ENCODE results near the gene MT1X.

Gene MT1X

DNA sequence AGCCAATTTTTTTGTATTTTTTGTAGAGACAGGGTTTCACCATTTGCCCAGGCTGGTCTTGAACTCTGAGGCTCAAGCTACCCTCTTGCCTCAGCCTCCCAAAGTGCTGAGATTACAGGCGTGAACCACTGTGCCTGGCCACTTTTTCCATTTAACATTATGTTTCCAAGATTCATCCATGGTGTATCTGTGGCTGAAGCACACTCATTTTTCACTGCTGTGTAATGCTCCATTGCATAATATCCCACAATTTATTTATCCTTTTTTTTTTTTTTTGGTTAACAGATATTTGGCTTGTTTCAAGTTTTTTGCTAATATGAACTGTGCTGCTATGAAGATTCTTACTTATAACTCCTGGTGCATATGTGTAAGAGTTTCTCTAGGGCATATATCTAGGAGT lies 45.8 kb downstream of the MT1X start:
- no peak for DNase-seq (ENCODE audit: low spot score)
- Histone ChIP-seq H3K27ac (no peak overlapping the region), H3K4me3 (no peak overlapping the region)
- TF ChIP-seq, protein P1, sequence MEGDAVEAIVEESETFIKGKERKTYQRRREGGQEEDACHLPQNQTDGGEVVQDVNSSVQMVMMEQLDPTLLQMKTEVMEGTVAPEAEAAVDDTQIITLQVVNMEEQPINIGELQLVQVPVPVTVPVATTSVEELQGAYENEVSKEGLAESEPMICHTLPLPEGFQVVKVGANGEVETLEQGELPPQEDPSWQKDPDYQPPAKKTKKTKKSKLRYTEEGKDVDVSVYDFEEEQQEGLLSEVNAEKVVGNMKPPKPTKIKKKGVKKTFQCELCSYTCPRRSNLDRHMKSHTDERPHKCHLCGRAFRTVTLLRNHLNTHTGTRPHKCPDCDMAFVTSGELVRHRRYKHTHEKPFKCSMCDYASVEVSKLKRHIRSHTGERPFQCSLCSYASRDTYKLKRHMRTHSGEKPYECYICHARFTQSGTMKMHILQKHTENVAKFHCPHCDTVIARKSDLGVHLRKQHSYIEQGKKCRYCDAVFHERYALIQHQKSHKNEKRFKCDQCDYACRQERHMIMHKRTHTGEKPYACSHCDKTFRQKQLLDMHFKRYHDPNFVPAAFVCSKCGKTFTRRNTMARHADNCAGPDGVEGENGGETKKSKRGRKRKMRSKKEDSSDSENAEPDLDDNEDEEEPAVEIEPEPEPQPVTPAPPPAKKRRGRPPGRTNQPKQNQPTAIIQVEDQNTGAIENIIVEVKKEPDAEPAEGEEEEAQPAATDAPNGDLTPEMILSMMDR (IDR thresholded peaks at IDR 0.05), result no peak

DNA sequence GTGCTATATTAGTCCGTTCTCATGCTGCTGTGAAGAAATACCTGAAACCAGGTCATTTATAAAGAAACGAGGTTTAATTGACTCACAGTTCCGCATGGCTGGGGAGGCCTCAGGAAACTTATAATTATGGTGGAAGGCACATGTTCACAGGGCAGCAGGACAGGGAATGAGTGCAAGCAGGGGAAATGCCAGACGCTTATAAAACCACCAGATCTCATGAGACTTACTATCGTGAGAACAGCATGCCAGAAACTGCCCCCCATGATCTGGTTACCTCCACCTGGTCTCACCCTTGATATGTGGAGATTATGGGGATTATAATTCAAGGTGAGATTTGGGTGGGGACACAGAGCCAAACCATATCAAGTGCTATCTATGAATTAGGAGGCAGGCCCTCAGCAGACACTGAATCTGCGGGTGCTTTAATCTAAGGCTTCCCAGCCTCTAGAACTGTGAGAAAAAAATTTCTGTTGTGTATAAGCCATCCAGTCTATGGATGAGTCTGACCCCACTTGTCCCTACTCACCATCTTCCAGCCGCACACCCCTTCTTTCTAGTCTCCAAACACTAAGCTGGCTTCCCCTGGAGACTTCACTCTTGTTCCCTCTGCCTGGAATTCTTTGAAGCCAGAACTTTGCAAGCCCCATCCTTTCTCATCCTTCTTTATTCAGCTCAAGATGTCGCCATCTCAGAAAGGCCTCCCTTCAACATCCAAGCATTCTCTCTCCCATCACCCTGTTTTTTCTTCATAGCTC lies 46.9 kb downstream of the MT1X start:
- Histone ChIP-seq H3K27ac (peak overlapping the region; percentile 74 to 82), H3K4me3 (peak overlapping the region; percentile 87)
- DNase-seq (ENCODE audit: low spot score), result no peak
- TF ChIP-seq, protein P1 (IDR thresholded peaks at IDR 0.05), result no peak

DNA sequence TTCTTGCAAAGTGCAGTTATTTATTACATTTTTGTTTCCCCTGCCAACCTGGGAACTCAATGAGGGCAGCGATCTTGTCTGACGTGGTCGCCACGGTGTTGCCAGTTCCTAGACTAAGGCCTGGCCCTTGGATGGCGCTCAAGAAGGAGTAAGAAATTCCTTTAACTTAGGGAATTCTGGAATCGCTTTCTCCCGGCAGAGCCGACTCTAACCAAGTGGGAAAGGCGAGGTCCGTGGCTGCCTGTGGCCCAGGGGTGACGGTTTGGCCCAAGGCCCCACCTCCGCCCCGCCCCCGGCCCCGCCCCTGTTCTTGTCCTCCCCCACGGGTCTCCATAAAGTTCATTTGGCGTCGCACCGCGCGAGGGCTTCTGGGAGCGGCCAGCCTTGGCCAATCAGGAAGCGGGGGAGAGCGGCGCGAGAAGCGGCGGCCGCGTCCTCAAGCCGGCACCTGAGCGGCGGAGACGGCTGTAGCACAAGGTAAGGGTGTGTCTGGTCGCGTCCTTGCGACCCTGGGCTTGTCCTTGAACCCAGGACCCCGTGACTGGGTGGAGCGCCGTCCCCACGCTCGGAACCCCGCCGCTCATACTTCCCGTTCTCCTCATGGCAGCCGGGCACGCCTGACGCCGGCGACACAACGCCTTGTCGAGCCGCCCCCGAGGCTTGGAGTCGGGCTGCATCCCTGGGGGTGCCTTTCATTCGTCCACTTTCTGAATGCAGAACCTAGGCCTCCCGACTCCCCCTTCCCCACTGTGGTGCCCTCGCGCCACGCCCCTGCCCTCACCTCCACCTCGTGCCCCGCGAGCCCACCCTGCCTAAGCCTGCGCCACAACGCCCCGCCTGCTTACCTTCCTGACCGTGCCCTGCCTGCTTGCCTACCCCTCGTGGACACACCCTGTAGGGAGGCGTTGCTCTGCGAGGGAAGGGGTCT lies 47.7 kb downstream of the MT1X start, which contains the start of gene NUP93:
Gene NUP93, plus strand, starts transcription at position 395 of the 928 bp plus-strand sequence. CDS start 18,119 bp downstream, outside the sequence.
- TF ChIP-seq, protein P1 (IDR thresholded peaks at IDR 0.05), result no peak
- peak within 1 kb of the TSS; percentile 87 for H3K4me3 ChIP-seq
- peak within 1 kb of the TSS; percentile 74 to 82 for H3K27ac ChIP-seq
- DNase-seq (ENCODE audit: low spot score), result peak; percentile 95

DNA sequence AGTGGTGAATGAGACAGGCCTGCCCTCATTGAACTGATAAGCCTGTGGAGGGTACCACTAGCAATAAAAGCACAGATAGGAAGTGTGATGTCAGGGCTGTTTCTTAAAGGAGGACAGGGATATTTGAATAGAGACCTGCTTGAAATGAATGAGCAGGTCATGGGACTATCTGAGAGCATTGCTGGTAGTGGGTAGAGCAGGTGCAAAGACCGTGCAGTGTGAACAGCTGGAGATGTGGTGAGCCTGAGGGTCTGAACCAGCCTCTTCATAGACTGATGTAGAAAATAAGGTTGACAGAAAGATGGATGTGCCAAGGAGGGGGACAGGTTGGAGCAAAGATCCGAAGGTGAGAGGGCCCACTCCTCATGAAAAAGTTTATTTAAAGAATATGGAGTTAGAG lies 50.1 kb downstream of the MT1X start:
- TF ChIP-seq, protein P1 (IDR thresholded peaks at IDR 0.05), result no peak
- H3K27ac ChIP-seq, result no peak overlapping the region
- DNase-seq (ENCODE audit: low spot score), result no peak
- no peak overlapping the region for H3K4me3 ChIP-seq

DNA sequence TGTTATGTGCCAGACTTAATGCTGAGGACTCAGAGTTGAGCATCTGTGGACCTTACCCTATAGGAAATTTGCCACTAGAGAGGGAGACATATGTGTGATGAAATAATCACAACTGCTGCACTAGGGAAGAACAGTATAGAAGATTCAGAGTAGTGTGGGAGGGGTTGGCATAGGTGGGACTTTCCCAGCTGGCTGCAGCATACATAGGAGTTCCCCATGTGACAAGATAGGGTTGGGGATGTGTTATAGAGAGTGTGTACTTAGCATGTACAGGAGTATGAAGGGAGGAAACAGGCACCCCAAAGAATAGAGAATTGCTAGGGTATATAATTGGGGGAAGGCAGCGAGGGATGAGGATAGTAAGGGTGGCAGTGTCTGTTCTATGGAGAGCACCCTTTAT lies 50.6 kb downstream of the MT1X start:
- H3K4me3 ChIP-seq, result no peak overlapping the region
- TF ChIP-seq, protein P1 (IDR thresholded peaks at IDR 0.05), result no peak
- DNase-seq (ENCODE audit: low spot score), result no peak
- no peak overlapping the region for H3K27ac ChIP-seq
